Measurements from ENCODE around the gene CEP128.
A peak's percentile ranks its signal among the peaks of the same experiment; 100 is the strongest.

CEP128 gene

DNA sequence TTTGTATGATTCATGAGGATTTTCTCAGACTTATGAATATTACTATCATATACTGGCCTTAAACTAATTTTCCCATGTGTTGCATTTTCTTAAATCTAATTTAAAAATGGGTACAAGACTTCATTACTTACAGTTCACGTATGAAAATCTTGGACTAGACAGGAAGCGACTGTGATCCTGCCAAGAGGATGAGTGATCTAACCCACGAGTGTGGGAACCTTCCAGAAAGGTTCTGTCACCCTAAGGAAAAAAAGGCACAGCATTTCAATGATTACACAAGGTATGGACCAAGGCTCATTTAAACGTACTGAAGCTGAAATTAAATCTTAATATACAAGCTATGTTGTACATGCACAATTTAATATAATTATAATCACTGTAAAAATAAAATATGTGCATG, 436.8 kb downstream of the CEP128 start:
- no peak overlapping the region for H3K4me3 ChIP-seq (ENCODE audit: low read depth, low read length)
- H3K23ac ChIP-seq (ENCODE audit: low read length) = no peak overlapping the region
- no peaks in the 10 kb centered on the region for H3K79me2 ChIP-seq (ENCODE audit: control insufficient read depth, insufficient read depth, low read length, poor library complexity)
- no peaks in the 10 kb centered on the region for H3K79me1 ChIP-seq (ENCODE audit: low read length)
- H2BK12ac ChIP-seq (ENCODE audit: low read length) = no peak overlapping the region
- H2AK5ac ChIP-seq (ENCODE audit: low read length) = no peak overlapping the region
- no peak overlapping the region for H4K91ac ChIP-seq (ENCODE audit: low read depth, low read length)
- H3K18ac ChIP-seq (ENCODE audit: low read length) = no peak overlapping the region
- no peak overlapping the region for H2BK120ac ChIP-seq (ENCODE audit: insufficient read depth, low read length, poor library complexity)
- no peak overlapping the region for H4K8ac ChIP-seq (ENCODE audit: low read depth, low read length)
- no peak overlapping the region for H3K27ac ChIP-seq (ENCODE audit: low read depth, low read length)
- no peaks in the 10 kb centered on the region for H3K9me3 ChIP-seq (ENCODE audit: insufficient read depth, low read depth, low read length)
- no peak overlapping the region for H4K12ac ChIP-seq (ENCODE audit: low read depth, low read length)
- H3K9ac ChIP-seq (ENCODE audit: low read length) = no peak overlapping the region
- no peak overlapping the region for H3K4me2 ChIP-seq (ENCODE audit: low read length)
- no peaks in the 10 kb centered on the region for H3K4me1 ChIP-seq (ENCODE audit: control insufficient read depth in 1 of 2, insufficient read depth in 2 of 2, low read length in 2 of 2)
- H2BK5ac ChIP-seq (ENCODE audit: low read depth, low read length, poor library complexity) = no peak overlapping the region
- DNase-seq = no peak
- WGBS (ENCODE audit: extremely low coverage, insufficient coverage, insufficient read length) = no CpG with 5 or more reads among the region's 4 CpGs
- no peak overlapping the region for H3K14ac ChIP-seq (ENCODE audit: low read length)
- no peaks in the 10 kb centered on the region for H3K36me3 ChIP-seq (ENCODE audit: control insufficient read depth in 1 of 2, insufficient read depth in 2 of 2, low read length in 2 of 2)
- H2AFZ ChIP-seq (ENCODE audit: insufficient read depth, low read length, poor library complexity) = no peak overlapping the region
- no peak overlapping the region for H3K4ac ChIP-seq (ENCODE audit: low read depth, low read length)
- no peaks in the 10 kb centered on the region for H3K27me3 ChIP-seq (ENCODE audit: insufficient read depth, low read length)

DNA sequence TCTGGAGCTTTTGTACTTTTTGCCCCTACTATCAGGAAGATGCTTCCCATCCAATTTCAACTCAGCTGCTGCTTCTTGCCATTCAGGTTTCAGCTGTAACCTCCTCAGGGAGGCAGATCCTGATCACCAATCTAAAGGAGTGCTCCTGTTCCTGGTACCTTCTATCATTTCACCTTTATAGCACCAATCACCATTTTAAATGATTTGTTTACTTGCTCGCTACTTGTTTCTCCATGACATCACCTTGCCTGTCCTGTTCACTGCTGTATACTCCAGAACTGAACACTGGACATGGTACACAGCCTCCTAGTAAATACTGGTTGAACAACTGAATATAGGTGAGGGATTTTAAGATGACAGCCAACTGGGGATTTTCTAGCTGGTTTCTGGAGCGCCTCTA, 443.0 kb downstream of the CEP128 start:
- no peak overlapping the region for H4K91ac ChIP-seq (ENCODE audit: low read depth, low read length)
- H3K36me3 ChIP-seq (ENCODE audit: control insufficient read depth in 1 of 2, insufficient read depth in 2 of 2, low read length in 2 of 2) = no peaks in the 10 kb centered on the region
- H3K27me3 ChIP-seq (ENCODE audit: insufficient read depth, low read length) = no peaks in the 10 kb centered on the region

DNA sequence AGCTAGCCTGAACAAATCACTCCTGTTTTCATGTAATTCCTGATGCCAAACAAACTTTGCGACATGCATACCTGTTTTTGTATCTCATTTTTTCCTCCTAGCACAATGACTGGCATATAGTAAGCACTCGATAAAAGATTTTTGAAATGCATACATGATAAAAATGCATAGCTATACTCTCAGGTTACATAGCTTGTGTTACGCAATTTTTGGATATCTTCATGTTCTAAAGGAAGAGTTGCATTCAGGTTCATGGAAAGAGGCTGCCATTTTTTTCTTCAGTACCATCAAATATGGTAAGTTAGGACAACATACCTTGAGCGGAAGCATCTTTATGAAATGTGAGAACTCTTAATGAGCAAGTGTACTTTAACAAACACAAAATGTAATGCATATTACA, 445.4 kb downstream of the CEP128 start:
- no peak overlapping the region for H3K9ac ChIP-seq (ENCODE audit: low read length)
- no peak overlapping the region for H2BK12ac ChIP-seq (ENCODE audit: low read length)
- H2BK5ac ChIP-seq (ENCODE audit: low read depth, low read length, poor library complexity) = no peak overlapping the region
- H2AK5ac ChIP-seq (ENCODE audit: low read length) = no peak overlapping the region
- H4K8ac ChIP-seq (ENCODE audit: low read depth, low read length) = no peak overlapping the region
- no peaks in the 10 kb centered on the region for H3K9me3 ChIP-seq (ENCODE audit: insufficient read depth, low read depth, low read length)
- no peak overlapping the region for H3K4me2 ChIP-seq (ENCODE audit: low read length)
- no CpG with 5 or more reads among the region's 4 CpGs for WGBS (ENCODE audit: extremely low coverage, insufficient coverage, insufficient read length)
- no peak overlapping the region for H3K4ac ChIP-seq (ENCODE audit: low read depth, low read length)
- H3K27me3 ChIP-seq (ENCODE audit: insufficient read depth, low read length) = no peaks in the 10 kb centered on the region
- peak in 1 of 2 donors; percentile 55 for DNase-seq
- no peak overlapping the region for H2BK120ac ChIP-seq (ENCODE audit: insufficient read depth, low read length, poor library complexity)
- H3K4me3 ChIP-seq (ENCODE audit: low read depth, low read length) = no peak overlapping the region
- no peak overlapping the region for H2AFZ ChIP-seq (ENCODE audit: insufficient read depth, low read length, poor library complexity)
- no peak overlapping the region for H3K23ac ChIP-seq (ENCODE audit: low read length)
- H3K18ac ChIP-seq (ENCODE audit: low read length) = no peak overlapping the region
- H4K12ac ChIP-seq (ENCODE audit: low read depth, low read length) = no peak overlapping the region
- H3K79me2 ChIP-seq (ENCODE audit: control insufficient read depth, insufficient read depth, low read length, poor library complexity) = no peaks in the 10 kb centered on the region
- no peak overlapping the region for H3K14ac ChIP-seq (ENCODE audit: low read length)
- H4K91ac ChIP-seq (ENCODE audit: low read depth, low read length) = no peak overlapping the region
- no peak overlapping the region for H3K27ac ChIP-seq (ENCODE audit: low read depth, low read length)
- no peaks in the 10 kb centered on the region for H3K79me1 ChIP-seq (ENCODE audit: low read length)
- H3K4me1 ChIP-seq (ENCODE audit: control insufficient read depth in 1 of 2, insufficient read depth in 2 of 2, low read length in 2 of 2) = no peaks in the 10 kb centered on the region
- no peaks in the 10 kb centered on the region for H3K36me3 ChIP-seq (ENCODE audit: control insufficient read depth in 1 of 2, insufficient read depth in 2 of 2, low read length in 2 of 2)

More for the DNA sequence above, 443.0 kb downstream of the CEP128 start:
- Histone ChIP-seq H3K9ac (ENCODE audit: low read length) (no peak overlapping the region), H2AFZ (ENCODE audit: insufficient read depth, low read length, poor library complexity) (no peak overlapping the region), H3K4ac (ENCODE audit: low read depth, low read length) (no peak overlapping the region), H3K79me1 (ENCODE audit: low read length) (no peaks in the 10 kb centered on the region), H4K12ac (ENCODE audit: low read depth, low read length) (no peak overlapping the region), H3K4me2 (ENCODE audit: low read length) (no peak overlapping the region), H2AK5ac (ENCODE audit: low read length) (no peak overlapping the region), H2BK5ac (ENCODE audit: low read depth, low read length, poor library complexity) (no peak overlapping the region), H3K23ac (ENCODE audit: low read length) (no peak overlapping the region), H3K4me3 (ENCODE audit: low read depth, low read length) (no peak overlapping the region), H3K14ac (ENCODE audit: low read length) (no peak overlapping the region), H3K27ac (ENCODE audit: low read depth, low read length) (no peak overlapping the region), H3K9me3 (ENCODE audit: insufficient read depth, low read depth, low read length) (no peaks in the 10 kb centered on the region), H2BK12ac (ENCODE audit: low read length) (no peak overlapping the region), H3K18ac (ENCODE audit: low read length) (no peak overlapping the region), H2BK120ac (ENCODE audit: insufficient read depth, low read length, poor library complexity) (no peak overlapping the region), H4K8ac (ENCODE audit: low read depth, low read length) (no peak overlapping the region), H3K4me1 (ENCODE audit: control insufficient read depth in 1 of 2, insufficient read depth in 2 of 2, low read length in 2 of 2) (no peaks in the 10 kb centered on the region), H3K79me2 (ENCODE audit: control insufficient read depth, insufficient read depth, low read length, poor library complexity) (no peaks in the 10 kb centered on the region)
- WGBS (ENCODE audit: extremely low coverage, insufficient coverage, insufficient read length) = no CpG with 5 or more reads among the region's 2 CpGs
- DNase-seq = no peak

DNA sequence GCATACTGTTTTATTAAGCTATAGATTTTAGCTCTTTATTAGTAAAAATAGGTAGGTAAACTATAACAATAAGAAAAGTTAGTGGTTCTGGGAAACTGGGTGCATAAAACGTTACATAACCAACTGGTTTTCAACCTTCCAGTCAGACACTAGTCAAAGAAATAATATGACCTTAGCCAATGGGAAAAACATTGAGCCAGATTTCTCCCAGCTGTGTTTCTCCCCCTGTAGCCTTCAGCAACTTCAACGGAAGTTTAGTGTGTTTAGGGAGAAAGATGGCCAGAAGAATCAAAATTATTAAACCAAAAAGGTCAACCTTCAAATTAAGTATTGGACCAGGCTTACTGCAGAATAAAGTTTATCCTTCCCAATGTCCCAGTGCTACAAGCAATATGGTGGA, 446.8 kb downstream of the CEP128 start:
- no peak overlapping the region for H2BK12ac ChIP-seq (ENCODE audit: low read length)
- no peaks in the 10 kb centered on the region for H3K79me2 ChIP-seq (ENCODE audit: control insufficient read depth, insufficient read depth, low read length, poor library complexity)
- H3K4me3 ChIP-seq (ENCODE audit: low read depth, low read length) = no peak overlapping the region
- no peaks in the 10 kb centered on the region for H3K27me3 ChIP-seq (ENCODE audit: insufficient read depth, low read length)
- no peak overlapping the region for H3K9ac ChIP-seq (ENCODE audit: low read length)
- H2AFZ ChIP-seq (ENCODE audit: insufficient read depth, low read length, poor library complexity) = no peak overlapping the region
- no peak overlapping the region for H3K14ac ChIP-seq (ENCODE audit: low read length)
- no peaks in the 10 kb centered on the region for H3K79me1 ChIP-seq (ENCODE audit: low read length)
- DNase-seq = no peak
- H3K4me1 ChIP-seq (ENCODE audit: control insufficient read depth in 1 of 2, insufficient read depth in 2 of 2, low read length in 2 of 2) = no peaks in the 10 kb centered on the region
- no peak overlapping the region for H2BK5ac ChIP-seq (ENCODE audit: low read depth, low read length, poor library complexity)
- no peak overlapping the region for H3K27ac ChIP-seq (ENCODE audit: low read depth, low read length)
- H4K12ac ChIP-seq (ENCODE audit: low read depth, low read length) = no peak overlapping the region
- no peaks in the 10 kb centered on the region for H3K9me3 ChIP-seq (ENCODE audit: insufficient read depth, low read depth, low read length)
- no CpG with 5 or more reads among the region's 2 CpGs for WGBS (ENCODE audit: extremely low coverage, insufficient coverage, insufficient read length)
- no peak overlapping the region for H3K23ac ChIP-seq (ENCODE audit: low read length)
- no peak overlapping the region for H3K4me2 ChIP-seq (ENCODE audit: low read length)
- no peak overlapping the region for H3K4ac ChIP-seq (ENCODE audit: low read depth, low read length)
- H2AK5ac ChIP-seq (ENCODE audit: low read length) = no peak overlapping the region
- no peak overlapping the region for H4K91ac ChIP-seq (ENCODE audit: low read depth, low read length)
- no peak overlapping the region for H4K8ac ChIP-seq (ENCODE audit: low read depth, low read length)
- H3K36me3 ChIP-seq (ENCODE audit: control insufficient read depth in 1 of 2, insufficient read depth in 2 of 2, low read length in 2 of 2) = no peaks in the 10 kb centered on the region
- H2BK120ac ChIP-seq (ENCODE audit: insufficient read depth, low read length, poor library complexity) = no peak overlapping the region
- H3K18ac ChIP-seq (ENCODE audit: low read length) = no peak overlapping the region
